Lung (tissue), 12 donors: ENCODE data around the gene GET4. TPM values are rescaled to one million over a fixed set of nuclear protein-coding genes. Genes with fewer than 3 reads are reported as not detected.

Experiments used
- ATAC-seq: fragments of 200-7000 bp; cut with Tn5 transposase; one replicate; pipeline ENCODE4 v1.9.1; 2020; ENCODE audit warnings: moderate number of reproducible peaks; ENCODE audit not compliant: insufficient read depth, low FRiP score
- DNase-seq, 3 donors: peaks; one replicate each; pipeline ENCODE4 v3.0.0-alpha.2; 2013 to 2017
- H3K27ac ChIP-seq, 2 donors: one replicate each; pipeline ENCODE4 v1.5.1; 2013; ENCODE audit warnings: mild to moderate bottlenecking in 2 of 2, moderate library complexity in 2 of 2, control low read depth in 1 of 2, inconsistent platforms in 1 of 2, low read depth in 1 of 2, low read length in 1 of 2
- H3K27me3 ChIP-seq, 3 donors: one replicate each; pipeline ENCODE4 v1.5.1; 2013; ENCODE audit warnings: low read length in 2 of 3; ENCODE audit not compliant: control insufficient read depth in 3 of 3, insufficient read depth in 3 of 3
- H3K36me3 ChIP-seq, 4 donors: one replicate each; pipeline ENCODE4 v1.5.1; 2013; ENCODE audit warnings: low read length in 4 of 4, mild to moderate bottlenecking in 1 of 4, moderate library complexity in 1 of 4; ENCODE audit not compliant: control insufficient read depth in 4 of 4, insufficient read depth in 4 of 4
- H3K4me1 ChIP-seq, 5 donors: one replicate each; pipeline ENCODE4 v1.5.1; 2013; ENCODE audit warnings: low read length in 5 of 5, mild to moderate bottlenecking in 2 of 5, moderate library complexity in 1 of 5; ENCODE audit not compliant: control insufficient read depth in 5 of 5, insufficient read depth in 5 of 5
- H3K4me3 ChIP-seq: one replicate; pipeline ENCODE4 v1.5.1; 2013; ENCODE audit warnings: mild to moderate bottlenecking, control low read depth, moderate library complexity
- H3K9ac ChIP-seq, 2 donors: one replicate each; pipeline ENCODE4 v1.5.1; 2013; ENCODE audit warnings: low read length in 2 of 2, control low read depth in 1 of 2; ENCODE audit not compliant: insufficient read depth in 1 of 2
- H3K9me3 ChIP-seq, 4 donors: one replicate each; pipeline ENCODE4 v1.5.1; 2013; ENCODE audit warnings: low read length in 3 of 4, mild to moderate bottlenecking in 1 of 4, moderate library complexity in 1 of 4; ENCODE audit not compliant: control insufficient read depth in 4 of 4, insufficient read depth in 3 of 4
- CTCF ChIP-seq: IDR thresholded peaks from 2 replicates; pipeline ENCODE4 v1.5.1; 2012; ENCODE audit warnings: mild to moderate bottlenecking; ENCODE audit errors: control extremely low read depth, extremely low read depth
- WGBS, 2 donors: extraction: QIAGEN DNeasy Blood & Tissue Kit; methylation state at CpG; one replicate each; pipeline ENCODE4 v1.1.7; 2013; 5-methylcytosine and 5-hydroxymethylcytosine counted together
- polyA plus RNA-seq, 2 donors: library from polyadenylated mRNA; stranded (reverse); fragments of 200-250 nt; gene quantifications; one replicate each; pipeline ENCODE4 v1.2.1, GENCODE V29; 2013
- total RNA-seq, 2 donors: library from RNA; depleted of rRNA in 1 of 2; stranded (reverse); fragments of >200 nt in 1 of 2; gene quantifications; one replicate each; pipeline ENCODE4 v1.2.1, GENCODE V29; 2014 to 2021
- donor health status: control.
- donor health status: control.
- donor health status: Bipolar disorder and iron deficiency.
- donor health status: healthy.
- donor health status: DM: yes; HTN: yes; CAD: no.

GET4 gene
- total and polyA plus RNA-seq, 4 donors, result 34.1 to 41.8 (median 40.0) TPM

- Histone ChIP-seq H3K27me3 (no peaks in the 10 kb centered on the region), H3K36me3 (peaks cover 0 to 4% (median 0%) of the 10 kb centered on the region in 4 donors), H3K9ac (no peak overlapping the region), H3K4me3 (no peak overlapping the region), H3K4me1 (peaks cover 0 to 8% (median 0%) of the 10 kb centered on the region in 5 donors), H3K27ac (no peak overlapping the region), H3K9me3 (peaks cover 0 to 2% (median 0%) of the 10 kb centered on the region in 4 donors)
- TF ChIP-seq CTCF, result no peak
- WGBS, 2 donors, result 91 to 92% methylated on average over 43 of the region's 43 CpGs
- no peak for ATAC-seq
- no peak for DNase-seq
Observed at GRCh38 chr7:915291-916218, 39.2 kb downstream of the GET4 start.

- peaks cover 0 to 2% (median 0%) of the 10 kb centered on the region in 4 donors for H3K9me3 ChIP-seq
- H3K4me3 ChIP-seq, result no peak overlapping the region
- H3K9ac ChIP-seq, result no peak overlapping the region
- WGBS, 2 donors, result 54 to 70% methylated on average over 17 of the region's 17 CpGs
- H3K27me3 ChIP-seq, result no peaks in the 10 kb centered on the region
- H3K4me1 ChIP-seq, result peaks cover 0 to 8% (median 0%) of the 10 kb centered on the region in 5 donors
- DNase-seq (no peak), ATAC-seq (no peak)
- no peak overlapping the region for H3K27ac ChIP-seq
- H3K36me3 ChIP-seq, result peaks cover 0 to 4% (median 0%) of the 10 kb centered on the region in 4 donors
- TF ChIP-seq CTCF, result no peak
Observed at GRCh38 chr7:916291-916941, 40.1 kb downstream of the GET4 start.

GRCh38 chr7:917255-918117 lies 41.1 kb downstream of the GET4 start:
- ATAC-seq, result no peak

More at GRCh38 chr7:917255-918117, 41.1 kb downstream of the GET4 start:
- no peaks in the 10 kb centered on the region for H3K27me3 ChIP-seq
- WGBS, 2 donors, result 89 to 94% methylated on average over 26 to 28 of the region's 33 CpGs
- H3K9ac ChIP-seq, result no peak overlapping the region
- TF ChIP-seq CTCF, result no peak
- no peak overlapping the region for H3K27ac ChIP-seq
- no peak for DNase-seq
- peaks cover 0 to 8% (median 0%) of the 10 kb centered on the region in 5 donors for H3K4me1 ChIP-seq
- peaks cover 0 to 2% (median 0%) of the 10 kb centered on the region in 4 donors for H3K9me3 ChIP-seq
- no peaks in the 10 kb centered on the region for H3K36me3 ChIP-seq
- H3K4me3 ChIP-seq, result no peak overlapping the region
